ENCODE data around the gene LHFPL5.

DNA sequence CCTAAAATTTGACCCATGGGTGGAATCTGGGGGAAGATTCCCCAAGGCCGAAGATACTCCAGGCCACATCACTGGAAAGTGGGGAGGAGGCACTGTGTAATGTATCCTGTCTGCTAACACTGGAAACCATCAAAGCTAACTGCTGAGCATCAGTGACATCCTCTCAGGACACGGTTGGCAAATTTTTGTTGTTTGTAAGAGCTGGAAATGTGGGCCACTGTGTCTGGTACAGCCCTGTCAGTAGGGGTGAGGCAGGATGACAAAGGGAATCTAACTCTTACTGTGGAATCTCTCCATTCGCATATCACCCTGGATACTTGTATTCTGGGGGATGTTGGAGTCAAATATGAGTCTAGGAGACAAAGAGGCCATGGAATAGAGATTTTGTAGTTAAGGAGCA lies 45.7 kb upstream of the LHFPL5 start:
- TF ChIP-seq, protein P1, sequence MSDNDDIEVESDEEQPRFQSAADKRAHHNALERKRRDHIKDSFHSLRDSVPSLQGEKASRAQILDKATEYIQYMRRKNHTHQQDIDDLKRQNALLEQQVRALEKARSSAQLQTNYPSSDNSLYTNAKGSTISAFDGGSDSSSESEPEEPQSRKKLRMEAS (IDR thresholded peaks at IDR 0.05) = no peak
- TF ChIP-seq TCF12 (IDR thresholded peaks at IDR 0.05; ENCODE audit: low read depth) (no peak), TAF1 (IDR thresholded peaks at IDR 0.05; ENCODE audit: low read depth) (no peak), NFIC (IDR thresholded peaks at IDR 0.05) (no peak), CEBPB (IDR thresholded peaks at IDR 0.05) (no peak), EP300 (IDR thresholded peaks at IDR 0.05; ENCODE audit: borderline replicate concordance) (no peak), RAD21 (IDR thresholded peaks at IDR 0.05; ENCODE audit: low read depth) (no peak)
- TF ChIP-seq, protein P2, sequence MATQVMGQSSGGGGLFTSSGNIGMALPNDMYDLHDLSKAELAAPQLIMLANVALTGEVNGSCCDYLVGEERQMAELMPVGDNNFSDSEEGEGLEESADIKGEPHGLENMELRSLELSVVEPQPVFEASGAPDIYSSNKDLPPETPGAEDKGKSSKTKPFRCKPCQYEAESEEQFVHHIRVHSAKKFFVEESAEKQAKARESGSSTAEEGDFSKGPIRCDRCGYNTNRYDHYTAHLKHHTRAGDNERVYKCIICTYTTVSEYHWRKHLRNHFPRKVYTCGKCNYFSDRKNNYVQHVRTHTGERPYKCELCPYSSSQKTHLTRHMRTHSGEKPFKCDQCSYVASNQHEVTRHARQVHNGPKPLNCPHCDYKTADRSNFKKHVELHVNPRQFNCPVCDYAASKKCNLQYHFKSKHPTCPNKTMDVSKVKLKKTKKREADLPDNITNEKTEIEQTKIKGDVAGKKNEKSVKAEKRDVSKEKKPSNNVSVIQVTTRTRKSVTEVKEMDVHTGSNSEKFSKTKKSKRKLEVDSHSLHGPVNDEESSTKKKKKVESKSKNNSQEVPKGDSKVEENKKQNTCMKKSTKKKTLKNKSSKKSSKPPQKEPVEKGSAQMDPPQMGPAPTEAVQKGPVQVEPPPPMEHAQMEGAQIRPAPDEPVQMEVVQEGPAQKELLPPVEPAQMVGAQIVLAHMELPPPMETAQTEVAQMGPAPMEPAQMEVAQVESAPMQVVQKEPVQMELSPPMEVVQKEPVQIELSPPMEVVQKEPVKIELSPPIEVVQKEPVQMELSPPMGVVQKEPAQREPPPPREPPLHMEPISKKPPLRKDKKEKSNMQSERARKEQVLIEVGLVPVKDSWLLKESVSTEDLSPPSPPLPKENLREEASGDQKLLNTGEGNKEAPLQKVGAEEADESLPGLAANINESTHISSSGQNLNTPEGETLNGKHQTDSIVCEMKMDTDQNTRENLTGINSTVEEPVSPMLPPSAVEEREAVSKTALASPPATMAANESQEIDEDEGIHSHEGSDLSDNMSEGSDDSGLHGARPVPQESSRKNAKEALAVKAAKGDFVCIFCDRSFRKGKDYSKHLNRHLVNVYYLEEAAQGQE (IDR thresholded peaks at IDR 0.05; ENCODE audit: low read depth) = no peak

Measured in Ishikawa (cell line).